Measurements from ENCODE around the gene INTS1.

INTS1 gene, protein sequence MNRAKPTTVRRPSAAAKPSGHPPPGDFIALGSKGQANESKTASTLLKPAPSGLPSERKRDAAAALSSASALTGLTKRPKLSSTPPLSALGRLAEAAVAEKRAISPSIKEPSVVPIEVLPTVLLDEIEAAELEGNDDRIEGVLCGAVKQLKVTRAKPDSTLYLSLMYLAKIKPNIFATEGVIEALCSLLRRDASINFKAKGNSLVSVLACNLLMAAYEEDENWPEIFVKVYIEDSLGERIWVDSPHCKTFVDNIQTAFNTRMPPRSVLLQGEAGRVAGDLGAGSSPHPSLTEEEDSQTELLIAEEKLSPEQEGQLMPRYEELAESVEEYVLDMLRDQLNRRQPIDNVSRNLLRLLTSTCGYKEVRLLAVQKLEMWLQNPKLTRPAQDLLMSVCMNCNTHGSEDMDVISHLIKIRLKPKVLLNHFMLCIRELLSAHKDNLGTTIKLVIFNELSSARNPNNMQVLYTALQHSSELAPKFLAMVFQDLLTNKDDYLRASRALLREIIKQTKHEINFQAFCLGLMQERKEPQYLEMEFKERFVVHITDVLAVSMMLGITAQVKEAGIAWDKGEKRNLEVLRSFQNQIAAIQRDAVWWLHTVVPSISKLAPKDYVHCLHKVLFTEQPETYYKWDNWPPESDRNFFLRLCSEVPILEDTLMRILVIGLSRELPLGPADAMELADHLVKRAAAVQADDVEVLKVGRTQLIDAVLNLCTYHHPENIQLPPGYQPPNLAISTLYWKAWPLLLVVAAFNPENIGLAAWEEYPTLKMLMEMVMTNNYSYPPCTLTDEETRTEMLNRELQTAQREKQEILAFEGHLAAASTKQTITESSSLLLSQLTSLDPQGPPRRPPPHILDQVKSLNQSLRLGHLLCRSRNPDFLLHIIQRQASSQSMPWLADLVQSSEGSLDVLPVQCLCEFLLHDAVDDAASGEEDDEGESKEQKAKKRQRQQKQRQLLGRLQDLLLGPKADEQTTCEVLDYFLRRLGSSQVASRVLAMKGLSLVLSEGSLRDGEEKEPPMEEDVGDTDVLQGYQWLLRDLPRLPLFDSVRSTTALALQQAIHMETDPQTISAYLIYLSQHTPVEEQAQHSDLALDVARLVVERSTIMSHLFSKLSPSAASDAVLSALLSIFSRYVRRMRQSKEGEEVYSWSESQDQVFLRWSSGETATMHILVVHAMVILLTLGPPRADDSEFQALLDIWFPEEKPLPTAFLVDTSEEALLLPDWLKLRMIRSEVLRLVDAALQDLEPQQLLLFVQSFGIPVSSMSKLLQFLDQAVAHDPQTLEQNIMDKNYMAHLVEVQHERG (N-terminal part only)

DNA sequence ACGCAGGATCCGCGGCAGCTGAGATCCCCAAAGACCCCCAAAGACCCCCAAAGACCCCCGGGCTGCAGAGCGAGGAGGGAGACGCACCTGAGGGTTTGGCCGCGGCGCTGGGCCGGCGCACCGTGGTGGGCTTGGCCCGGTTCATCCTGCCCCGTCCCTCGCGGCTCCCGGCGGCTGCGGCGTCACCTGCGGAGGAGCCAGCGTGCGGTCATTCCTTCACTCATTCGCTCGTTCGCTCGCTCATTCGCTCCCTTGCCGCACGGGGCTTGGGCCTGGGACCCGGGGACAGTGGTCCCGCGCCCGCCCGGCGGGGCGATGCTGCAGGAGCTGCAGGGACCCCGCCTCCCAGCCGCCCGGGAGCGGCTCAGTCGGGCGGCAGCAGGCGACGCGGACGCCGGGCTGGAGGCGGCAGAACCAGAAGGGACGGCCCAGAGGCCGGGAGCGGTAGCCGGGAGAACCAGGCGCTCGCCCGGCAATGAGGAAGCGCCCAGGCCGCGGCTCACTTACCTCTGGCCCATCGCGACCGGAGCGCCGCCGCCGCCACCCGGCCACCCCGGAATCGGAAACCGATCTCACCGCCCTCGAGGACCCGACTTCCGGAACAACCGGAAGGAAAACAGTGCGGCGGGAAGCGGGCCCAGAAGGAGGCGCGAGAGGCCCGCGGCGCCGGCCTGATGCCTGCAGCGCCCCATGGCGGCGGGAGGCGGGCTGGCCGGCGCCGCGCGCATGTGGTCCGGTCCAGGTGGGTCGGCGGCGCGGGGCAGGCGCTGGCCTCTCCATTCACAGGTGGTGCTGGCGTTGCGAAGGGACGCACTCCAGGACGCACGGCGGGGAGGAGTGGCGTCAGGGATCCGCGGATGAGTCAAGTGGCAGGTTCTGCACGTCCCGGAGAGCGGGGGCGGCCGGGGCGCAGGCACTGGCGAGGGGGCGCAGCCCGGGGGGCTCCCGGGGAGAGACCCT lies at the start of gene INTS1:
Gene INTS1 (minus strand): TSS at position 574 of the 960 bp plus-strand sequence. CDS start 429 bp downstream, at position 145.
- peak; percentile 81 for DNase-seq

DNA sequence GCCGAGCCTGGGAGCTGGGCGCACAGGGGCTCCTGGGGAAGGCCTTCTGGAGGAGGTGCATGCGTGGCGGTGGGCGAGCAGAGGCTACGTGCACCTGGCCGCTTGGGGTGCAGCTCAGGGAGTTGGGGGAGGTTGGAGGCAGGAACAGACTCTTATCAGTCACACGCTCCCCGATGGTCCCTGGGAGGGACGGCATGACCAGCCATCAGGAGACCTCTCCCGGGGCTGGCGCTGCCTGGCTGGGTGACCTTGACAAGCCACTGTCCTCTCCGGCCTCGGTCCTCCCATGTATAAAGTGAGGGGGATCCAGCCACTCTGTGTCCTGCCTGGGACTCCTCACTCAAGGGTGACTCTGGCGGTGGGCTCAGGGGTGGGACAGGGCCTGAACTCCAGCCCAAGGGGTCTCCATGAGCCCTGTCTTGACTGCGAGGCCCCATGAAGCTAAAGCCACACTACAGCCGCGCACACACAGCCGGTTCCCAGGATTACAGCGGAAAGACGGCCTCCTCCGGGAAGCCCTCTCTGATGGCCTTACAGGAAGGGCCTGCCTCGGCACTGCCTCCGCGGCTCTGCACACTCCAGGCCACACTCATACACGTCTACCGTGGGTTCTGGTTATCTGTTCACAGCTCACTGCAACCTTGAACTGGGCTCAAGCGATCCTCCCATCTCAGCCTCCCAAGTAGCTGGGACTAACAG lies 49.5 kb upstream of the INTS1 start:
- DNase-seq, result no peak

DNA sequence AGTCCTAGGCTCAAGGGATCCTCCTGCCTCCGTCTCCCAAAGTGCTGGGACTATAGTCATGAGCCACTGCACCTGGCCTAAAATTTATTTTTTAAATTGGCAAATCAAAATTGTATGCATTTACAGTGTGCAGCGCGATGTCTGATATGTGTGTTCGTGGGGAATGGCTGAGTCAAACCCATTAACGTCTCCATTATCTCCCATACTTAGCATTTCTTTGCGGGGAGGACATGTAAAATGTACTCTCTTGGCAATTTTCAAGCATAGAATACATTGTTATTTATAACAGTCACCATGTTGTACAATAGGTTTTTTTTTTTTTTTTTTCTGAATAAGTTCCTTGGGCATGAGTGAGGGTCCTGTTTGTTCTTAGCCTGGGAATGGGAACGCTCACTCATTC lies 48.0 kb upstream of the INTS1 start:
- DNase-seq, result no peak

DNA sequence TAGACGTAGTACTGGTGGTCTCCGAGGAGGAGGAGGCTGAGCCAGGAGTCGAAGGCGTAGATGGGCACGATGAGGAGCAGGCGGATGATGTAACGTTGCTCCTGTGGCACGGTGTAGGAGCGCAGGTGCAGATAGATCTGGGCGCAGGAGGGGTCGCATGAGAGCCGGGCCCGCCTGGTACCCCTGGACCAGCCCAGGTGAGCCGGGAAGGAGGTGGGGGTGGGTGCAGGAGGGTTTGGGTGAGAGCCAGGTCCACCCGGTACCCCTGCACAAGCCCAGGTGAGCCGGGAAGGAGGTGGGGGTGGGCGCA lies 46.6 kb upstream of the INTS1 start:
- DNase-seq, result no peak

DNA sequence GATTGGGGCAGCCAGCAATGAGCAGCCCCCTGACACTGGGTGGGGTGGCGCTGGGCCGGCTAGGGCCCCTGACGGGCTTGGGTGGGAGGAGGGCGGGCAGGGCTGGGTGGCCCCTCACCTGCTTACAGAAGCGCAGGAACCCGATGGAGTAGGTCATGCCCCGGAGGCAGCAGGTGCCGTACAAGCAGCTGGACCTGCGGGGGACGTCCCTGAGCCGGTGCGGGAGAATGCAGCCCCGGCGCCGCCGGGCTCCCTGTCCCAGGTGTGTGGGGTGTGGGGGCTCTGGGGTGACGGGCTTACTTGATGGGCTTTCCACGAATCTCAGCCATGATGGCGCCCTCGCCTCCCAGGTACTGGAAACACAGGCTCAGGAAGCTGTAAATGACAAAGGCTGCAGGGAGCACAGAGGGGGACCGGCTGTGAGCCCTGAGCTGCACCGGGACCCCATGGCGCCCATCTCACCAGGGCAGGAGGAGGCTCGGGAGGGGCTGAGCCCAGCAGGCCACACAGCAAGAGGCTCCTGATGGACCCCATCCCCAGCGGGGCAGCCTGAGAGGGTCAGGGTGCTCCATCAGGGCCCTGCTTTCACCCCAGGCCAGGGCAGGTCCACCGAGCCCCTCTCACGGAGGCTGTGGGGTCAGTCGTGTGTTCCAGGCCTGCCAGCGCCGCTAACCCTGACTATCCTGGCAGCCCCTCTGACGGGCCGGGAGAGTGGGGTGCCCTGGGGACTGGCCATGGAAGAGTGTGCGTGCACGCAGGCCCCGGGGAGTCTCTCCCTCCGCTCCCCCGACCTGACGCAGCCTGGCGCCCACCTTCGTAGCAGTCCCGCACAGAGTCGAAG lies 46.0 kb upstream of the INTS1 start:
- DNase-seq, result no peak

DNA sequence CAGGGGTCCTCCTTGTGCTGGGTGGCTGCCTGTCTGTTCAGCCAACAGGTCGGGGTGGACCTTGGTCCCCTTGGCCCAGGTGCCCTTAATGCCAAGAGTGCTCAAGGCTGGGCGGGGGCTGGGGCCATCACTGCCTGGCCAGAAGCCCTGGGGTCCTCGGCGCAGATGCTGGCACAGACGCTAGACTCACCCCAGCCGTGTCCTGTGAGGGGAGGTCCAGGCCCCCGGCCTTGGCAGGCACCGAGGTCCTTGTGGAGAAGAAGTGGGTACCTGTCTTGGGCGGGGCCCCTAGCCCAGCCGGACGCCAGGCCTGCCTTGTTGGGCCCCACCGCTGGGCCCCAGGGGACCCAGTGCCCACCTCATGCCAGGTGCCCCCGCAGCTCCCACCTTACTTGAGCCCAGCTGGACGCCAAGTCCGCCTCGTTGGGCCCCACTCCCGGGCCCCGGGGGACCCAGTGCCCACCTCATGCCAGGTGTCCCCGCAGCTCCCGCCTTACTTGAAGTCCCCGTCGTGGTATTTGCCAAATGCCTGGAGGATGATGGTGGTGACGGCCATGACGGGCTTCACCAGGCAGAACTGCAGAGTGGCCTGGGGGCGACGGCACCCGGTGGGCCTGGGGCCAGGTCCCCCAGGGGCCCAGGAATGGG lies 45.3 kb upstream of the INTS1 start:
- DNase-seq, result no peak

DNA sequence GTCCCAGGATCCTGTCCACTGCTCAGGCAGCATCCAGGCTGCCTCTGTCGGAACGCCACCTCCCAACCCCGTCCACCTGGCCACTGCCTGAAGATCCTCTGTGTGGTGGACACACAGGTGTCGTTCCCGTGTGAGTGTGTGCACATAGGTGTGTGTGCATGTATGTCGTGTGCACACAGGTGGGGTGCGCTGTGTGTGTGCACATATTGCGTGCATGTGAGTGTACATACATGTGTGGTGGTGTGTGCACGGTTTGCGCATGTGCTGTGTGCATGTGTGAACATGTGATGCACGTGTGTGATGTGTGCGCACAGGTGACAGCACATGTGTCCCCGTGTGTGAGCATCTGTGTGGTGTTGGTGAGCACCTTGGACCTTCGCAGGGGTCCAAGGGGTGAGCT lies 44.8 kb upstream of the INTS1 start:
- DNase-seq, result no peak

DNA sequence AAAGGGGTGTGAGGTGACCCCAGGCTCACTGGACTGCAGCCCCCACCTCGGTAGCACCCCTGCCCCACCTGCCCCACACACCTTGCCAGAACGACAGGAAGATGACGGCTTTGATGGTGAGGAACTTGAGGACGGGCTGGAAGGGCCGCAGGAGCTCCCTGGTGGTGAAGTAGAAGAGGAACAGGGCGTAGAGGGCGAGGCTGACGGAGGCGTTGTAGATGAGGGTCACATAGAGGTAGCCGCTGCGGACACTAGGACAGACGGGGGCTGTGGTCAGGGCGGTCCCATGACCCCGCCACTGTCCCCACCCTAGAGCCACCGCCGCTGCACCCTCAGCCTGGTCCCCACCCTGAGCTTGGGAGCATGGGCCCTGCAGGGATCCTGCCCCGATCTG lies 44.2 kb upstream of the INTS1 start:
- DNase-seq, result no peak

DNA sequence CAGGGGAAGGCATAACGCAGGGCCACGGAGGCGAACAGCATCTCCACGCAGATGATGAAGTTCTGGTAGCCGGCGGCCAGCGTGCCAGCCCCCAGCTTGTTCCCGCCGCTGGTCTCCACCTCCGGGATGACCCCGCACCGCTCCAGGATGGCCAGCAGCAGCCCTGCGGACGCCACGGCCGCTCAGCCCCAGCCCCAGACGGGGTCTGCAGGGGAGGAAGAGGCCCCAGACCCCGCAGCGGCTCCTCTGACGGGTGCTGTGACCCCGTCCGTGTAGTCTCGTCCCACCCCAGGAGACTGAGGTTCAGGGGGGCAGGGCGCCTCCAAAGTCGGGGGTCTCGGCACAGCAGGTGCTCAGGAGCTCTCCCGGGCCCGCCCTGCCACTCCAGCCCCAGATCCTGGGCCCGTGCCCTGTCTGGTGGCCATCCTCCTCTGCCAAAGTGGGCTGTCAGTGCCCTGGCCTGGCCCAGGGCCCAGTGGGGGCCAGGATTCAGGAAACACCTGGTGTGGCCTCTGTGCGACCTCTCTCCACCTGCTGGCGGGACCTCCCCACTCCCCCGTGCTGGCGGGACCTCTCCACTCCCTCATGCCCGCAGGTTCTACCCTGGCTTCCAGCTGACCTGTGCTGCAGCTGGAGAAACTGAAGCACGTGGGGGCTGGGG lies 43.7 kb upstream of the INTS1 start:
- no peak for DNase-seq

DNA sequence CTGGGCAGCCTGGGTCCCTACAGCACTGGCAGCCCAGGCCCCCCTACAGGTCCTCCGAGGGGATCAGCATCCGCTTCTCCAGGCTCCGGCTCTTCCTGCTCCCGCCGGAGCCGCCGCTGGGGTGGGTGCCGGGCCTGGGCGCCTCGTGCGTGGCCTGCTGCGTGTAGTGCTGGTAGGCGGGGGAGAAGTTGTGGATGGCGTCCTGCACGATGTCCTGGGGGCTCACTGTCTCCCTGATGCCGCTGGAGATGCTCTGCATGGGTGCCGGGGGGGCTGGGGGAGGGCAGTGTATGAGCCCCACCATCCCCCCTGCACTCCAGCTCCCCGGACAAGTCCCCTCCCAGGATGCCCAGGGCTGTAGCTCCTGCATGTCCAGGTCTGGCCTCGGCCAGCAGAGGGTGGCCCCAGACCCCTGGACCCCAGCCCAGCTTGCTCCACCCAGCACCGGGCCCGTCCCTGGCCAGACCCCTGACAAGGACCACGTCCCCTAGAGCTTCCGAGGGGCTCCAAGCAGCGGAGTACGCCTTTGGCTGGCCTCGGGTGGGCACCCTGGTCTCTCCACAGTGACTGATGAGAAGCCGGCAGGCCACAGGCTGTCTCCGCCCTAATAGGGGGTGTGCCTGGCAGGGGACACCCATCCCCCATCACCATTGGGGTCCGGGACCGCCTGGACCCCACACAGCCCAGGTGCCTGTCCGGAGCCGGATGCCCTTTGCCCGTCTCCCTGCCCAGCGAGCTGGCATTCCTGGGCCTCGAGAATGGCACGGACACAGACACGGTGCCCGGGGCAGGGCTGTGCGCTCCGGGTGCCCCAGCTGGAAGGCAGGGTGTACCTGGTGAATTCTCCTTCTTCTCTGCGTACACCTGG lies 43.0 kb upstream of the INTS1 start:
- no peak for DNase-seq

DNA sequence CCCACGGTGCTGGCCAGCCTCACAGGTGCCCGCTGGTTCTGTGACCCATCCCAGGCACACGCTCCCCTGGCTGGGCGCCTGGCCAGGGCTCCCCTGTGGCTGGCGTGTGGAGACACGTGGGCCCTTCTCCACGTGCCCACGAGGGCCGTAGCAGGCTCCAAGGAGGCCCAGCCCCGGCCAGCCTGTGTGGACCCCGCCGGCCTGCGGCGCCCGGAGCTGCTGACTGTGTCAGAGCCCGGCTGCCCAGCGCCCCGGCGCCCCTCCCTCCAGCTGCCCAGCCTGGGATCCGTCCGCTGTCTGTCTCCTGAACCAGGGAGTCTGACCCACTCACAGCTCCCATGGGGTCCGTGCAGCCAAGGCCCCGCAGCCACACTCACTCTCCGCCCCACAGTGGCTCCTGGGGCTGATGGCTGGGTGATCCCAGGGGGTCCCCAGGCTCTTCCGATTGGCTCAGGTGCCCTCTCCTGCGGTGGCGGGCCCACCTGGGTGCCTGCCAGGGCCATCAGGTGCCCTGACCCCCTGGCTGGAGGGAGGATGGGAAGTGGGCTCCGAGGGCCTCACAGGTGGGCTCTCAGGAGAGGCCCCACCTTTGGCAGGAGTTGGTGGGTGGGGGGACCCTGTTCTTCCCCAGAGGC lies 42.2 kb upstream of the INTS1 start:
- no peak for DNase-seq

DNA sequence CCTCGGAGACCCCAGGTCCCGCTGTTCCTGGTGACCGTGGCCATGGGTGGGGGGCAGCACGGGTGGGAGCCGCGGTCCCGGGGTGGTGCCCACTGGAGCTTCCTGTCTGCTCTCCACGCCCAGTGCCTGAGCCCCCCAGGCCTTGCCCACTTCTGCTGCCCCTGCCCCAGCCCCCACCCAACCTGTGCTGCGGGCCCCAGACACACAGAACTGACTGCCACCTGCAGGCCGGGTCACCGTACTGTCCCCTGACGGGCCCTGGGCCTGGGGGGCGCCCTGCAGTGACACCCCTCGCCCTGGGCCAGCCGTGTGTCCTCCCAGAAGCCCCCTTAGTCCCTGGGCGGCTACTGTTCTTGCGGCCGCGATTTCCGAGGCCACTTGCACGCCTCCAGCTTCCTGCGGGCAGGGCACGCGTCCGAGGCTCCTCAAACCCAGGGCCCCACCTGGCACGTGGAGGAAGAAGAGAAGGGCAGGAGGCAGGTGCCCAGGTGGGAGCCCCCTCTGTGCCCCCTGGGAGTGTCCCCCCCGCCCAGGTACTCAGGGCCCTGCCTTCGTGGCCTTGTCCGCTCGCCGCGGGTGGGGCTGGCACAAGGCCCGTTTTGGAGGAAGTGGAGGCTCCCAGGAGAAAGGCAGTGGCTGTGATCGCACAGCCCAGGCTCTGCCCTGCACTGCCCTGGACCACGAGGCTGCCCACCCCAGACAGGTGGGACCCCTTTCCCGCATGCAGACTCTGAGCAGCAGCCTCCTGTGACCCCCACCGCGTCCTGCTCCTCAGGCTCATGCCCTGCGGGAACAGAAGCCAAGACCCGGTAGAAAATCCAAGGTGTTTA lies 41.4 kb upstream of the INTS1 start:
- no peak for DNase-seq

DNA sequence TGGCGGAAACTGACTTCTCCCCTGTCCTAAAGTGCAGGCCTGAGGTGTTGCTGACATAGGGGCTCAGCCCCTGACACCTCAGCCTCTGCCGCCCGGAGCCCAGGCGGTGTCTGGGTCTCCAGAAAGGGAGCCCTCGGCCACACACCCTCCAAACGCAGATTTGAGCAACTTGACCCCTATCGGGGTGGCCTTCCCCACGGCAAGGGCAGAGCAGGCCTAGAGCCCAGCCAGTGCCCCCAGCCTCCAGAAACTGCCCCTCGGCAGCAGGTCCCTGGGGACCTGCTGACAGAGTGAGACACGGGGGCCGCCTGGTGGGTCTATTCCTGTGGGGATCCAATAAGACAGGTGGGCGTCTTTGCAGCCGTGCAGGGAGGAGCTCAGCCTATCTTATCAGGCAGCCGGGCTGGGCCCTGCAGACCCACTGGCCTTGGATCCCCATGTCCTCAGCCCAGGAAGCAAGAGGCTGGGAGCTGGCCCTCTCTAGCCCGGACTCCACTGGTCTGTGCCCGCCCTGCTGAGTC lies 40.8 kb upstream of the INTS1 start:
- no peak for DNase-seq

DNA sequence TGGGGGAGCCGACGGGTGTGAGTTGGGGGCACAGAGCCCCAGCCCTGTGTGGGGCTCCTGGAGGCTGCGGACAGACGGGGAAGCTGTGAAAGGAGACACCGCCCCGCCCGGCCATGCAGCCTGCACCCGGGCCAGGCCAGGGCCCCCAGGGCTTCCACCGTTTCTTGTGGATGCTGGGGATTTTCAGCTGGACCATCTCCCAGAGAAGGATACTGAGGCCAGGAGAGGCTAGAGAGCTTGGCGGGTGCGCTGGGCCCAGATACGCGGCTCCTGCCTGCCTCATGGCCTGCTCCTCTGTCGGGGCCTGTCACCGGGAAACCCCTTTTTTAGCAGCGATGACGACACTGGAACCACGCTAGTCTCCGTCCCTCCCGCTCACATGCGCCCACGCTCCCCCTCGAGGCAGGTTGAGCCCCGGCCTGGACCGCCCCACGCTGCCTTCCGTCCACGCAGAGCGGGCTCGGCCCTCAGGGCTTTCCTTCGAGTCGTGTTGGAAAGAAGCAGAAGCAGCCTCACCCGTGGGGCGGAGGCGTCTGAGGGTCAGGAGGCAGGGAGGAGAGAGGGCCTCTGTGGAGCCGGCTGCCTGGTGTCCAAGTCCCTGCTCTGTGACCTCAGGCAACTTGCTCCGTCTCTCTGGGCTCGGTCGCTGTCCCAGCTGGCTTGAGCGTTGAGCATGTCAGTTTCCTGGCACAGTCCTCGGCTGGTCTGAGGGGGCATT lies 40.1 kb upstream of the INTS1 start:
- DNase-seq, result no peak

DNA sequence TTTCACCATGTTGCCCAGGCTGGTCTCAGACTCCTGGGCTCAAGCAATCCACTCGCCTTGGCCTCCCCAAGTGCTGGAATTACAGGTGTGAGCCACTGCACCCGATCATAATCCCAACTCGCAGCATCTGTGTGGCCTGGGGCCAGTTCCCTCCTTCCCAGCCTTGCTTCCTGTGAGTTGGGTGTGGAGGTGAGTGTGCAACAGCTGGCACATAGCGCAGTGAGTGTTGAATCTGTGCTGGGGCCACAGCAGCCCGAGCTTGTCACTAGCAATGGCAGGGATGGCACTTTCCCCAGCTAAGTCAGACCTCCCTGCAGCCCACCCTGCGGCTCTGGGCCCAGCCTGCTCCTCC lies 39.6 kb upstream of the INTS1 start:
- no peak for DNase-seq
